DND-41 (cell line): Measurements from ENCODE around the gene NBEAL2.
A peak's percentile ranks its signal among the peaks of the same experiment; 100 is the strongest.

Source experiments
- ATAC-seq: fragments of 200-7000 bp; cut with Tn5 transposase; 3 replicates; pipeline ENCODE4 v1.9.1; 2021; ENCODE audit warnings: low read depth; ENCODE audit not compliant: insufficient read depth
- DNase-seq: peaks from one replicate; pipeline ENCODE4 v3.0.0-alpha.2; 2020
- H2AFZ ChIP-seq: 2 replicates; pipeline ENCODE4 v1.6.0; 2012; ENCODE audit warnings: low read depth, low read length
- H3K27ac ChIP-seq: 2 replicates; pipeline ENCODE4 v1.5.1; 2012; ENCODE audit warnings: low read length, inconsistent platforms
- H3K27me3 ChIP-seq: fragments of 200-600 bp; sonication (generic); 2 replicates; pipeline ENCODE4 v1.6.0; 2012; ENCODE audit warnings: low read length, mild to moderate bottlenecking, inconsistent platforms; ENCODE audit not compliant: insufficient read depth, poor library complexity
- H3K36me3 ChIP-seq: 2 replicates; pipeline ENCODE4 v1.5.1; 2012; ENCODE audit warnings: low read length, inconsistent platforms; ENCODE audit not compliant: insufficient read depth
- H3K4me1 ChIP-seq: 2 replicates; pipeline ENCODE4 v1.5.1; 2012; ENCODE audit warnings: mild to moderate bottlenecking, low read length; ENCODE audit not compliant: insufficient read depth
- H3K4me2 ChIP-seq: 2 replicates; pipeline ENCODE4 v1.6.0; 2012; ENCODE audit warnings: mild to moderate bottlenecking, moderate library complexity, low read length, inconsistent platforms; ENCODE audit not compliant: insufficient read depth
- H3K4me3 ChIP-seq, 2 experiments: fragments of 200-600 bp in 1 of 2; shearing (Covaris generic) in 1 of 2; 2 replicates each; pipeline ENCODE4 v1.5.1; 2012 to 2016; ENCODE audit warnings: inconsistent platforms in 2 of 2, low read length in 2 of 2, mild to moderate bottlenecking in 2 of 2, low read depth in 1 of 2, moderate library complexity in 1 of 2
- H3K79me2 ChIP-seq: 2 replicates; pipeline ENCODE4 v1.6.0; 2012; ENCODE audit warnings: low read length, inconsistent platforms; ENCODE audit not compliant: insufficient read depth
- H3K9ac ChIP-seq: 2 replicates; pipeline ENCODE4 v1.6.0; 2012; ENCODE audit warnings: low read depth, mild to moderate bottlenecking, inconsistent platforms, low read length, moderate library complexity
- H3K9me3 ChIP-seq: 2 replicates; pipeline ENCODE4 v1.5.1; 2012; ENCODE audit warnings: low read length, moderate library complexity, mild to moderate bottlenecking, inconsistent platforms; ENCODE audit not compliant: insufficient read depth, severe bottlenecking
- H4K20me1 ChIP-seq: 2 replicates; pipeline ENCODE4 v1.6.0; 2012; ENCODE audit warnings: low read length; ENCODE audit not compliant: insufficient read depth
- CTCF ChIP-seq: IDR thresholded peaks from 2 replicates; pipeline ENCODE4 v1.5.1; 2012; ENCODE audit warnings: borderline replicate concordance, low read length, moderate library complexity, mild to moderate bottlenecking; ENCODE audit not compliant: poor library complexity, severe bottlenecking; ENCODE audit errors: extremely low read depth
- EZH2 ChIP-seq: IDR thresholded peaks from 3 replicates; pipeline ENCODE4 v1.6.1; 2012; ENCODE audit warnings: borderline replicate concordance, low read depth, mild to moderate bottlenecking, moderate library complexity, low read length, inconsistent platforms; ENCODE audit not compliant: severe bottlenecking

Gene NBEAL2

DNA sequence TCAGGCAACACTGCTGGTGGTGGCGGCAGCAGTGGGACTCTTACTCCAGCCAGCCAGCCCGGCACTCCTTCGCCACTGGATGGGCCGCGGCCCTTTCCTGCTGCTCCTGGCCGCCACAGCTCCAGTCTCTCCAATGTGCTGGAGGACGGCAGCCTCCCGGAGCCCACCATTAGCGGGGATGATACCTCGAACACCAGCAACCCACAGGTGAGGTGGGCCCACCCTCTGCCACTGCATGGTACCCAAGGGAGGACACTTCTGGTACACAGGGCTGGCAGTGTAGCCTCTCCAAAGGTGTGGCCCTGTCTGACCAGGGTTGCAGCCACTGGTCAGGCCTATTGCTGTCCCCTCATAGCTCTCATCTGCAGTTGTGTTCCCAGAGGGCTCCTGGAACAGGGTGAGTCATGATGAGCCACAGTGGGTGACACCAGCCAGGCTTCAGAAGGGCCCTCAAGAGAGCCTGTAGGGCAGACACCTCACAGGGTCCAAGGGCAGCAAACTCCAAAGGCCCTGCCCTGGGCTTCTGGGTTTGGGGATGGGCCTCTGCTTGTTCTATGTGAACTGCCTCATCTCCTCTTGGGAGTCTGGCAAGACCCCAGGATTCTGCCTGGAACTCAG is 20.8 kb downstream of the NBEAL2 start:
- Histone ChIP-seq H2AFZ (no peak overlapping the region), H4K20me1 (peaks cover 3% of the 10 kb centered on the region; the same call in 1 of the 2 replicates), H3K27me3 (no peaks in the 10 kb centered on the region), H3K4me1 (no peaks in the 10 kb centered on the region), H3K27ac (peak overlapping the region; percentile 56), H3K9me3 (no peaks in the 10 kb centered on the region), H3K9ac (no peak overlapping the region), H3K79me2 (no peaks in the 10 kb centered on the region), H3K4me2 (no peak overlapping the region), H3K4me3 (no peak overlapping the region), H3K36me3 (peaks cover 99% of the 10 kb centered on the region)
- no peak for TF ChIP-seq EZH2
- TF ChIP-seq CTCF = no peak
- DNase-seq (no peak), ATAC-seq (no peak)

DNA sequence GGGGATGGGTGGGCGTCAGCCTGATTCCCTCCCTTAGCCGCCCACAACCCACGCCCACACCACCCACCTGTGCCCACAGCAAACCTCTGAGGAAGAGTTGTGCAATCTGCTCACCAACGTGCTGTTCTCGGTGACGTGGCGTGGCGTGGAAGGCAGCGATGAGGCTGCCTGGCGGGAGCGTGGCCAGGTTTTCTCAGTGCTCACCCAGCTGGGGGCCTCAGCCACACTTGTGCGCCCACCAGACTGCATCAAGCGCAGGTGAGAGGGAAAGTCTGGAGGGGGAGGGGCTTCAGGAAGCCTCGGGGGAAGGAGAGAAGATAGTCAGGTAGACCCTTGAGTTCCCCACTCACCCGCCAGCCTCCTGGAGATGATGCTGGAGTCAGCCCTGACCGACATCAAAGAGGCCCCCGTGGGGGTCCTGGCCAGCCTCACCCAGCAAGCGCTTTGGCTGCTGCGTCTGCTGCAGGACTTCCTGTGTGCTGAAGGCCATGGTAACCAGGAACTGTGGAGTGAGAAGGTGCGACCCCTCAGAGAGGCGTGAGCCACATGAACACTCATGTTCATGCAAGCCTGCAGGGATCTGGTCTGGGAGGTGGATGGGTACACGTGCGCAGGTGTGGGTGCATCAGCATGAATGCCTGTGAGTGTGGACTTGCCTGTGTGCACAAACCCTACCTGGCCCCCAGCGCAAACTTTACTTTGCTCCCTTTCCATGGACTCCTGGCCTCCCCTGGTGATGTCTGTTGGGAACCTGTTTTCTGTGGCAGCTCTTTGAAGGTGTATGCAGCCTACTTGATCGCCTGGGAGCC is 21.7 kb downstream of the NBEAL2 start:
- H4K20me1 ChIP-seq = peaks cover 3% of the 10 kb centered on the region; the same call in 1 of the 2 replicates
- TF ChIP-seq EZH2 = no peak
- TF ChIP-seq CTCF = no peak
- no peak overlapping the region for H2AFZ ChIP-seq
- no peak overlapping the region for H3K4me2 ChIP-seq
- DNase-seq (peak; percentile 41), ATAC-seq (no peak)
- no peaks in the 10 kb centered on the region for H3K4me1 ChIP-seq
- H3K79me2 ChIP-seq = no peaks in the 10 kb centered on the region
- no peaks in the 10 kb centered on the region for H3K27me3 ChIP-seq
- no peak overlapping the region for H3K4me3 ChIP-seq
- peak overlapping the region; percentile 52 for H3K27ac ChIP-seq
- no peaks in the 10 kb centered on the region for H3K9me3 ChIP-seq
- H3K36me3 ChIP-seq = peaks cover 99% of the 10 kb centered on the region
- no peak overlapping the region for H3K9ac ChIP-seq

GRCh38 chr3:47001731-47002170 is 22.3 kb downstream of the NBEAL2 start:
- H3K36me3 ChIP-seq = peaks cover 99% of the 10 kb centered on the region

More at GRCh38 chr3:47001731-47002170, 22.3 kb downstream of the NBEAL2 start:
- Histone ChIP-seq H3K27ac (peak overlapping the region; percentile 52; the same call in 1 of the 2 replicates), H2AFZ (no peak overlapping the region), H3K9ac (no peak overlapping the region), H3K4me2 (no peak overlapping the region), H3K79me2 (no peaks in the 10 kb centered on the region), H3K4me3 (no peak overlapping the region), H3K9me3 (no peaks in the 10 kb centered on the region), H3K27me3 (no peaks in the 10 kb centered on the region), H4K20me1 (peaks cover 3% of the 10 kb centered on the region; the same call in 1 of the 2 replicates), H3K4me1 (no peaks in the 10 kb centered on the region)
- DNase-seq (no peak), ATAC-seq (no peak)
- TF ChIP-seq CTCF (no peak), EZH2 (no peak)
